ENCODE data around the gene AGAP9.
"Not testable (repeated sequence)": the region's sequence is repeated elsewhere in the genome, so short reads cannot be mapped to it uniquely, and the experiment has no call there.

Gene AGAP9

GRCh38 chr10:47456794-47457527 is 66.5 kb downstream of the AGAP9 start:
- Histone ChIP-seq H3K23ac (ENCODE audit: low read depth, low read length, poor library complexity) (no peak overlapping the region), H3K4me2 (ENCODE audit: insufficient read depth, low read length, poor library complexity, severe bottlenecking) (no peak overlapping the region), H3K14ac (ENCODE audit: low read length) (no peak overlapping the region), H3K36me3 (replicated peaks in 1 of 2; ENCODE audit: control insufficient read depth in 2 of 2, insufficient read depth in 2 of 2, low read length in 2 of 2) (no peaks in the 10 kb centered on the region), H2AK5ac (ENCODE audit: low read depth, low read length) (no peak overlapping the region), H3K4me1 (ENCODE audit: control insufficient read depth in 2 of 2, insufficient read depth in 1 of 2, low read depth in 1 of 2, low read length in 2 of 2) (peaks cover 0 to 6% of the 10 kb centered on the region in 2 donors), H3K79me1 (ENCODE audit: low read depth, low read length) (no peaks in the 10 kb centered on the region), H3K4ac (ENCODE audit: low read length) (no peak overlapping the region), H2BK15ac (ENCODE audit: low read length) (no peak overlapping the region), H3K9me3 (replicated peaks in 1 of 2; ENCODE audit: control insufficient read depth in 2 of 2, insufficient read depth in 1 of 2, low read depth in 1 of 2, low read length in 2 of 2) (peaks cover 0 to 4% of the 10 kb centered on the region in 2 donors), H3K18ac (ENCODE audit: low read length) (peak overlapping the region; percentile 49), H2BK5ac (ENCODE audit: low read length) (no peak overlapping the region), H4K91ac (ENCODE audit: low read depth, low read length, poor library complexity) (no peak overlapping the region), H3K9ac (ENCODE audit: low read depth, low read length, poor library complexity) (no peak overlapping the region), H3K27me3 (ENCODE audit: control insufficient read depth in 3 of 3, insufficient read depth in 3 of 3, low read depth in 1 of 3, low read length in 3 of 3) (peaks cover 0 to 23% (median 0%) of the 10 kb centered on the region in 3 experiments), H2BK12ac (ENCODE audit: low read length) (no peak overlapping the region), H4K8ac (ENCODE audit: low read depth, low read length) (no peak overlapping the region), H3K27ac (replicated peaks; ENCODE audit: low read length) (no peak overlapping the region), H3K4me3 (ENCODE audit: low read length in 2 of 2) (no peak overlapping the region), H2BK120ac (ENCODE audit: low read depth, low read length) (no peak overlapping the region), H2AFZ (ENCODE audit: low read length) (no peak overlapping the region)
- no peak for DNase-seq (ENCODE audit: low spot score)
- WGBS, 2 donors (ENCODE audit: extremely low coverage in 2 of 2, insufficient read length in 2 of 2, insufficient replicate concordance in 1 of 2): no CpG with 5 or more reads among the region's 6 CpGs

- peaks cover 0 to 4% of the 10 kb centered on the region in 2 donors for H3K9me3 ChIP-seq (replicated peaks in 1 of 2; ENCODE audit: control insufficient read depth in 2 of 2, insufficient read depth in 1 of 2, low read depth in 1 of 2, low read length in 2 of 2)
- WGBS, 2 donors (ENCODE audit: extremely low coverage in 2 of 2, insufficient read length in 2 of 2, insufficient replicate concordance in 1 of 2): no CpG with 5 or more reads among the region's 8 CpGs
- no peak overlapping the region for H4K8ac ChIP-seq (ENCODE audit: low read depth, low read length)
- no peak overlapping the region for H3K14ac ChIP-seq (ENCODE audit: low read length)
- H2AFZ ChIP-seq (ENCODE audit: low read length): no peak overlapping the region
- H3K4me3 ChIP-seq (ENCODE audit: low read length in 2 of 2): no peak overlapping the region
- H2BK120ac ChIP-seq (ENCODE audit: low read depth, low read length): no peak overlapping the region
- no peak overlapping the region for H3K23ac ChIP-seq (ENCODE audit: low read depth, low read length, poor library complexity)
- DNase-seq (ENCODE audit: low spot score): no peak
- no peak overlapping the region for H3K9ac ChIP-seq (ENCODE audit: low read depth, low read length, poor library complexity)
- peaks cover 0 to 6% of the 10 kb centered on the region in 2 donors for H3K4me1 ChIP-seq (ENCODE audit: control insufficient read depth in 2 of 2, insufficient read depth in 1 of 2, low read depth in 1 of 2, low read length in 2 of 2)
- H4K91ac ChIP-seq (ENCODE audit: low read depth, low read length, poor library complexity): no peak overlapping the region
- H3K4ac ChIP-seq (ENCODE audit: low read length): no peak overlapping the region
- no peaks in the 10 kb centered on the region for H3K36me3 ChIP-seq (replicated peaks in 1 of 2; ENCODE audit: control insufficient read depth in 2 of 2, insufficient read depth in 2 of 2, low read length in 2 of 2)
- peaks cover 0 to 29% (median 0%) of the 10 kb centered on the region in 3 experiments for H3K27me3 ChIP-seq (ENCODE audit: control insufficient read depth in 3 of 3, insufficient read depth in 3 of 3, low read depth in 1 of 3, low read length in 3 of 3)
- no peak overlapping the region for H2BK12ac ChIP-seq (ENCODE audit: low read length)
- H2BK15ac ChIP-seq (ENCODE audit: low read length): no peak overlapping the region
- H3K27ac ChIP-seq (replicated peaks; ENCODE audit: low read length): no peak overlapping the region
- H3K79me1 ChIP-seq (ENCODE audit: low read depth, low read length): no peaks in the 10 kb centered on the region
- H3K18ac ChIP-seq (ENCODE audit: low read length): no peak overlapping the region
- no peak overlapping the region for H2BK5ac ChIP-seq (ENCODE audit: low read length)
- no peak overlapping the region for H2AK5ac ChIP-seq (ENCODE audit: low read depth, low read length)
- H3K4me2 ChIP-seq (ENCODE audit: insufficient read depth, low read length, poor library complexity, severe bottlenecking): no peak overlapping the region
These were observed 67.2 kb downstream of the AGAP9 start for GRCh38 chr10:47456079-47456785.

- H3K9ac ChIP-seq (ENCODE audit: low read depth, low read length, poor library complexity); H2BK12ac ChIP-seq (ENCODE audit: low read length); H4K8ac ChIP-seq (ENCODE audit: low read depth, low read length); H3K14ac ChIP-seq (ENCODE audit: low read length); H3K4me2 ChIP-seq (ENCODE audit: insufficient read depth, low read length, poor library complexity, severe bottlenecking); H3K4me1 ChIP-seq (ENCODE audit: control insufficient read depth in 2 of 2, insufficient read depth in 1 of 2, low read depth in 1 of 2, low read length in 2 of 2); H2BK120ac ChIP-seq (ENCODE audit: low read depth, low read length); H2BK15ac ChIP-seq (ENCODE audit: low read length); H3K4ac ChIP-seq (ENCODE audit: low read length); H3K36me3 ChIP-seq (replicated peaks in 1 of 2; ENCODE audit: control insufficient read depth in 2 of 2, insufficient read depth in 2 of 2, low read length in 2 of 2); H3K18ac ChIP-seq (ENCODE audit: low read length); H2AFZ ChIP-seq (ENCODE audit: low read length); H3K23ac ChIP-seq (ENCODE audit: low read depth, low read length, poor library complexity); H2BK5ac ChIP-seq (ENCODE audit: low read length); H3K9me3 ChIP-seq (replicated peaks in 1 of 2; ENCODE audit: control insufficient read depth in 2 of 2, insufficient read depth in 1 of 2, low read depth in 1 of 2, low read length in 2 of 2); H4K91ac ChIP-seq (ENCODE audit: low read depth, low read length, poor library complexity); H3K27ac ChIP-seq (replicated peaks; ENCODE audit: low read length); H2AK5ac ChIP-seq (ENCODE audit: low read depth, low read length); DNase-seq (ENCODE audit: low spot score); H3K4me3 ChIP-seq (ENCODE audit: low read length in 2 of 2); H3K79me1 ChIP-seq (ENCODE audit: low read depth, low read length): not testable (repeated sequence)
- no CpG with 5 or more reads among the region's 9 CpGs for WGBS, 2 donors (ENCODE audit: extremely low coverage in 2 of 2, insufficient read length in 2 of 2, insufficient replicate concordance in 1 of 2)
- H3K27me3 ChIP-seq (ENCODE audit: control insufficient read depth in 3 of 3, insufficient read depth in 3 of 3, low read depth in 1 of 3, low read length in 3 of 3): peaks cover 0 to 34% (median 0%) of the 10 kb centered on the region in 3 experiments
These were observed 67.9 kb downstream of the AGAP9 start for GRCh38 chr10:47455350-47456078.

- Histone ChIP-seq H3K27me3 (ENCODE audit: control insufficient read depth in 3 of 3, insufficient read depth in 3 of 3, low read depth in 1 of 3, low read length in 3 of 3) (peaks cover 0 to 40% (median 0%) of the 10 kb centered on the region in 3 experiments), H3K9ac (ENCODE audit: low read depth, low read length, poor library complexity) (no peak overlapping the region), H3K14ac (ENCODE audit: low read length) (no peak overlapping the region), H3K79me1 (ENCODE audit: low read depth, low read length) (no peaks in the 10 kb centered on the region), H4K8ac (ENCODE audit: low read depth, low read length) (no peak overlapping the region), H2BK12ac (ENCODE audit: low read length) (no peak overlapping the region), H3K4me2 (ENCODE audit: insufficient read depth, low read length, poor library complexity, severe bottlenecking) (no peak overlapping the region), H2AFZ (ENCODE audit: low read length) (no peak overlapping the region), H3K27ac (replicated peaks; ENCODE audit: low read length) (no peak overlapping the region), H3K9me3 (replicated peaks in 1 of 2; ENCODE audit: control insufficient read depth in 2 of 2, insufficient read depth in 1 of 2, low read depth in 1 of 2, low read length in 2 of 2) (peaks cover 0 to 4% of the 10 kb centered on the region in 2 donors), H4K91ac (ENCODE audit: low read depth, low read length, poor library complexity) (no peak overlapping the region), H3K4me1 (ENCODE audit: control insufficient read depth in 2 of 2, insufficient read depth in 1 of 2, low read depth in 1 of 2, low read length in 2 of 2) (peaks cover 0 to 6% of the 10 kb centered on the region in 2 donors), H2BK15ac (ENCODE audit: low read length) (no peak overlapping the region), H3K4me3 (ENCODE audit: low read length in 2 of 2) (no peak overlapping the region), H3K4ac (ENCODE audit: low read length) (no peak overlapping the region), H2BK5ac (ENCODE audit: low read length) (no peak overlapping the region), H2AK5ac (ENCODE audit: low read depth, low read length) (no peak overlapping the region), H2BK120ac (ENCODE audit: low read depth, low read length) (no peak overlapping the region), H3K36me3 (replicated peaks in 1 of 2; ENCODE audit: control insufficient read depth in 2 of 2, insufficient read depth in 2 of 2, low read length in 2 of 2) (no peaks in the 10 kb centered on the region), H3K18ac (ENCODE audit: low read length) (no peak overlapping the region), H3K23ac (ENCODE audit: low read depth, low read length, poor library complexity) (peak overlapping the region; percentile 5)
- no CpG with 5 or more reads among the region's 3 CpGs for WGBS, 2 donors (ENCODE audit: extremely low coverage in 2 of 2, insufficient read length in 2 of 2, insufficient replicate concordance in 1 of 2)
- DNase-seq (ENCODE audit: low spot score): no peak
These were observed 68.7 kb downstream of the AGAP9 start for GRCh38 chr10:47454780-47455058.

Measured in neuronal stem cell (in vitro differentiated cells).